Nephron (organoid): ENCODE measurements around the gene EXOSC7.

Experiments
- H3K27ac Mint-ChIP-seq, 3 experiments: 2 replicates each; pipeline ENCODE4 v1.8.0; 2020; ENCODE audit warnings: mixed read lengths in 3 of 3, mild to moderate bottlenecking in 2 of 3, moderate library complexity in 1 of 3
- H3K27me3 Mint-ChIP-seq: 2 replicates; pipeline ENCODE4 v1.8.0; 2021; ENCODE audit warnings: low read depth, mild to moderate bottlenecking, moderate library complexity, mixed read lengths
- H3K36me3 Mint-ChIP-seq: 2 replicates; pipeline ENCODE4 v1.8.0; 2020; ENCODE audit warnings: low read depth, mixed read lengths
- H3K4me1 Mint-ChIP-seq: 2 replicates; pipeline ENCODE4 v1.8.0; 2020; ENCODE audit warnings: mixed read lengths
- H3K4me3 Mint-ChIP-seq, 3 experiments: 2 replicates each; pipeline ENCODE4 v1.8.0; 2020; ENCODE audit warnings: mild to moderate bottlenecking in 3 of 3, mixed read lengths in 3 of 3, moderate library complexity in 2 of 3
- H3K9me3 Mint-ChIP-seq: 2 replicates; pipeline ENCODE4 v1.8.0; 2020; ENCODE audit warnings: mixed read lengths
- TF ChIP-seq, protein P1 (sequence below), 3 experiments: fragments of 200-600 bp; sonication (generic); IDR thresholded peaks; one replicate each; pipeline ENCODE4 v1.5.0; 2021; ENCODE audit warnings: antibody characterized with exemption in 3 of 3; ENCODE audit not compliant: unreplicated experiment in 3 of 3

Gene EXOSC7

DNA sequence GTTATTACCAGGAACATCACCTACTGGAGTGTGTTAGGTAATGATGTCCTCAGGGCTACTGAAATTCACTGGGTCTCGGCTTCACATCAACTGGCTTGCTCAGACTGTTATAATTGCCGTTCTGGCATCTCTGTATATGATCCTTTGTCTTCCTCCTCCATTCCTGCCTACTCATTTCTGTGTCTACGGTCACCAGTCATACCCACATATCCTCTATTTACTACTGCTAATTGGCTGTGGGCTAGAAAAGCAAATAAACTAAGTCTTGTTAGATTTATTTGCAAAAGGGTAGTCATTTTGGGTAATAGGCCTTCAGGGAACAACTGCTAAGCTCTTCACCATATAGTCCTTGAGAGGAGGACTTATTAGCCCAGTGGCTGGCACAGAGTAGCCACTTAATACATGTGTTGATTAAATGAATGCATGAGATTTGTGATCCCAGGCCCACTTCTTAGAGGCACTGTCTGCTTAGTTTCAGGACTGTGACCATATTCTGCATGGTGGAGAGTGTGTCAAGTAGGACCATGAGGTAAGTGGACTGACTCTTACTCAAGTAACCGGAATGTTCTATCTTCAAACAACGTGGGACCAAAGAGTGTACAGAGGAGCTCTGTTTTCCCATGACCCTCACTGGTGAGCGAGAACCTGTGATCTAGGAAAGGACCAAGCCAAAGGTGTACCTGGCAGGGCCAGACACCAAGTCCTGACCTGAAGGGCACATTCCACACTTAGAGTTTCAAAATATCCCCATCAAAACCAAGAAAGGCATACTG lies 13.2 kb upstream of the EXOSC7 start:
- H3K36me3 Mint-ChIP-seq = peaks cover 8% of the 10 kb centered on the region
- TF ChIP-seq, protein P1, sequence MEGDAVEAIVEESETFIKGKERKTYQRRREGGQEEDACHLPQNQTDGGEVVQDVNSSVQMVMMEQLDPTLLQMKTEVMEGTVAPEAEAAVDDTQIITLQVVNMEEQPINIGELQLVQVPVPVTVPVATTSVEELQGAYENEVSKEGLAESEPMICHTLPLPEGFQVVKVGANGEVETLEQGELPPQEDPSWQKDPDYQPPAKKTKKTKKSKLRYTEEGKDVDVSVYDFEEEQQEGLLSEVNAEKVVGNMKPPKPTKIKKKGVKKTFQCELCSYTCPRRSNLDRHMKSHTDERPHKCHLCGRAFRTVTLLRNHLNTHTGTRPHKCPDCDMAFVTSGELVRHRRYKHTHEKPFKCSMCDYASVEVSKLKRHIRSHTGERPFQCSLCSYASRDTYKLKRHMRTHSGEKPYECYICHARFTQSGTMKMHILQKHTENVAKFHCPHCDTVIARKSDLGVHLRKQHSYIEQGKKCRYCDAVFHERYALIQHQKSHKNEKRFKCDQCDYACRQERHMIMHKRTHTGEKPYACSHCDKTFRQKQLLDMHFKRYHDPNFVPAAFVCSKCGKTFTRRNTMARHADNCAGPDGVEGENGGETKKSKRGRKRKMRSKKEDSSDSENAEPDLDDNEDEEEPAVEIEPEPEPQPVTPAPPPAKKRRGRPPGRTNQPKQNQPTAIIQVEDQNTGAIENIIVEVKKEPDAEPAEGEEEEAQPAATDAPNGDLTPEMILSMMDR (IDR thresholded peaks at IDR 0.05; ENCODE audit: unreplicated experiment in 3 of 3) = no peak
- no peaks in the 10 kb centered on the region for H3K4me1 Mint-ChIP-seq
- no peak overlapping the region for H3K27ac Mint-ChIP-seq
- H3K9me3 Mint-ChIP-seq = no peaks in the 10 kb centered on the region
- H3K4me3 Mint-ChIP-seq = no peak overlapping the region
- H3K27me3 Mint-ChIP-seq = no peaks in the 10 kb centered on the region

DNA sequence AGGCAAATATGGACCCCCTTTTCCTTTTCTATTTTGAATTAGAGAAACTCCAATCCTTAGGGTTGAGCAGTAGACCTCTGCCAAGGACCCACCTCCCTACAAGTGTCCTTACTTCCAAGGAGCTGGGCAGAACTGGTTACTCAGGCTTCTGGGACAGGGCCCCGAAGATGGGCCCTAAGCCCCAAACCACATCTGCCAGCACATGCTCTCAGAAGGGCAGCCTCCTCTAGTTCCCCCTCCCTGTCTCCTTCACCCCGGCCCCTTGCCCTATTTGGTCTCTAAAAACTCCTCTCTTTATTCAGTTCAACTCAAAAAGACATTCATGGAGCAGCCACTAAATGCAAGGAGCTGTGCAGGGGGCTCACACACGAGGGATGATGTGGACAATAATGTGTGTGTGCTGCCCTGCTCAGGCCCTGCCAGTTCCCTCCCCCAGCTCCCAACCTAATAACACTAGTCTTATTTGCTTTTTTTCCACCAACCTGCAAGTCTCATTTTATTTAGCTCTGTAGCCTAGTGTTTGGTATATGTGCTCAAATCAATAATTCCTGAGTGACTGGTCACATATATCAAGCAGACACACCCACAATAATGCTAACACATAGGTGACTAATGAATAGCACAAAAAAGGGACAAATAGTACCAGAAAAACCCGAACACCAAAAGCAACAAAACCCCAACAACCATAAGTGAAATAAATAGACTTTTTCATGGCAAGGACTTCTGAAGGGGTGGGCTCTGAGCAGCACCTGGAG lies 12.3 kb upstream of the EXOSC7 start:
- Mint-ChIP-seq H3K27me3 (no peaks in the 10 kb centered on the region), H3K36me3 (peaks cover under 1% of the 10 kb centered on the region), H3K4me3 (no peak overlapping the region), H3K4me1 (no peaks in the 10 kb centered on the region), H3K27ac (peak overlapping the region in 2 of 3 experiments; percentile 24 to 26), H3K9me3 (no peaks in the 10 kb centered on the region)
- TF ChIP-seq, protein P1 (IDR thresholded peaks at IDR 0.05; ENCODE audit: unreplicated experiment in 3 of 3) = no peak

DNA sequence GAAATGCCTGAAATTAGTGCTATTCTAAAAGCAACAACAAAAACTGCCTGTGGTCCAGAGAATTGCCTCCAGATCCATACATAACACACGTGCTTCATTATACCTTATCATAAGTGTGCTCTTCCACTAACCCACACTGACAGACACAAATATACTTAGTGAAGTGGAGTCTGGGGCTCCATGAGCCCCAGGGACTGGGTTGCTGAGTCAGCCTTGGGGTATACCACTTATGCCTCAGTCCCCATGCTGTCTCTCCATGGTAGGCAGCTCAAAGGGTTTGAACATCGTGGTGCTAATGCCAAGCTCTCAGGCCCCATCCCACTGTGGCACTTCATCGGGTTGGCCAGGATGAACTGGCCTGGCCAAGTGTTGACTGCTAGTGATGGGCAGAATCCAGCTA lies 10.9 kb upstream of the EXOSC7 start:
- Mint-ChIP-seq H3K27ac (no peak overlapping the region), H3K4me1 (no peaks in the 10 kb centered on the region), H3K27me3 (no peaks in the 10 kb centered on the region), H3K4me3 (no peak overlapping the region), H3K36me3 (no peaks in the 10 kb centered on the region), H3K9me3 (no peaks in the 10 kb centered on the region)
- TF ChIP-seq, protein P1 (IDR thresholded peaks at IDR 0.05; ENCODE audit: unreplicated experiment in 3 of 3) = no peak

DNA sequence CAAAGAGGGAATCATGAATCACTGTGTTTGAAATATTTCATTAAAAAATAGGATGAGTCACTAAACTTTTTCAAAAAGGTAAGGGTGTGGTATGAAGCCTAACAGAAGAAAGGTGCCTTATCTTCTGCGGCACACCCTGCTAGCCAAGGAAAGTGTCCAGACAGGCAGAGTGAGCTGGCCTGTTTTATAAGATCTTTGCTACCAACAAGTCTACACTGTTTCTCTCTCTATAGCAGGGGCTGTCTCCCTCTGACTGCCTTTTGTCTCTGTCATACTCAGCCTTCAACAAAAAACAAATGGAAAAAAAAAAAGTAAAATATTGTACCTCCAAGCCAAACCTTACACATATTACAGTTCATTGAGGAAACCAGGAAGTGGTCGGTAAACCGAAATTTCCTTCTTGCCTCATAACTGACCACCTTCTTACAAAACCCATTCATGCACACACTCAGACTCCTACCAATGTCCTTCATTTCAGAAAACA lies 9.2 kb upstream of the EXOSC7 start:
- no peak overlapping the region for H3K4me3 Mint-ChIP-seq
- TF ChIP-seq, protein P1 (IDR thresholded peaks at IDR 0.05; ENCODE audit: unreplicated experiment in 3 of 3) = no peak
- H3K36me3 Mint-ChIP-seq = no peaks in the 10 kb centered on the region
- no peaks in the 10 kb centered on the region for H3K27me3 Mint-ChIP-seq
- H3K27ac Mint-ChIP-seq = peak overlapping the region in 1 of 3 experiments; percentile 47
- H3K9me3 Mint-ChIP-seq = no peaks in the 10 kb centered on the region
- no peaks in the 10 kb centered on the region for H3K4me1 Mint-ChIP-seq

DNA sequence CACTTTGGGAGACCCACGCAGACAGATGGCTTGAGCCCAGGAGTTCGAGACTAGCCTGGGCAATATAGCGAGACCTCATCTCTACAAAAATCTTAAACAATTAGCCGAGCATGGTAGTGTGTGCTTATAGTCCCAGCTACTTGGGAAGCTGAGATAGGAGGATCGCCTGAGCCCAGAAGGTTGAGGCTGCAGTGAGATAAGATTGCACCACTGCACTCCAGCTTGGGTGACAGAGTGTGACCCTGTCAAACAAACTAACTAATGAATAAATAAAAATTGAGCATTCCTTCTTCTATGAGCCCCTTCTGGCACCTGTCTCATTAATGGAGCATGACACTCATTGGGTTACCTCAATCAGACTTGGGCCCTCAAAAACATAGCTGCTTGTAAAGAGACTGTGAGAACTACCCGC lies 7.6 kb upstream of the EXOSC7 start:
- Mint-ChIP-seq H3K27me3 (no peaks in the 10 kb centered on the region), H3K36me3 (no peaks in the 10 kb centered on the region), H3K4me1 (no peaks in the 10 kb centered on the region), H3K4me3 (no peak overlapping the region), H3K9me3 (no peaks in the 10 kb centered on the region), H3K27ac (no peak overlapping the region)
- TF ChIP-seq, protein P1 (IDR thresholded peaks at IDR 0.05; ENCODE audit: unreplicated experiment in 3 of 3) = no peak
